A172 (cell line): ENCODE results near the gene NPHP1. TPM values are rescaled to one million over a fixed set of nuclear protein-coding genes. Genes with fewer than 3 reads are reported as not detected.
"Not testable (repeated sequence)": the region's sequence is repeated elsewhere in the genome, so short reads cannot be mapped to it uniquely, and the experiment has no call there.

Source experiments
- DNase-seq: peaks from one replicate; pipeline ENCODE4 v3.0.0-alpha.2; 2015; ENCODE audit warnings: low spot score
- total RNA-seq: library from RNA; depleted of rRNA; stranded (reverse); fragments of >200 nt; shearing (Covaris generic); gene quantifications from 2 replicates; pipeline ENCODE4 v1.2.3, GENCODE V29; 2014

Gene NPHP1
- total RNA-seq, 1 experiment from 2014 or later = 17.4 TPM

- DNase-seq = no peak
Observed at GRCh38 chr2:110126906-110127305, 77.9 kb downstream of the NPHP1 start.

GRCh38 chr2:110126086-110126773 is 78.6 kb downstream of the NPHP1 start:
- peak; percentile 42 for DNase-seq

GRCh38 chr2:110124939-110125691 is 79.7 kb downstream of the NPHP1 start:
- DNase-seq = peak; percentile 57

- no peak for DNase-seq
Observed at GRCh38 chr2:110124038-110124825, 80.6 kb downstream of the NPHP1 start.

GRCh38 chr2:110121592-110121991 is 83.2 kb downstream of the NPHP1 start:
- DNase-seq = no peak

GRCh38 chr2:110121052-110121334 is 83.8 kb downstream of the NPHP1 start:
- no peak for DNase-seq

GRCh38 chr2:110120171-110121051 is 84.4 kb downstream of the NPHP1 start:
- DNase-seq = peak; percentile 41

GRCh38 chr2:110116033-110116710 is 88.6 kb downstream of the NPHP1 start:
- peak; percentile 88 for DNase-seq

GRCh38 chr2:110115291-110116032 is 89.4 kb downstream of the NPHP1 start, which contains the start of gene MALL:
Gene MALL (minus strand): TSS chr2:110115822. CDS start chr2:110115792, 30 bp downstream.
- DNase-seq = peak; percentile 69

- peak; percentile 60 for DNase-seq
Observed at GRCh38 chr2:110114831-110115255, 90.0 kb downstream of the NPHP1 start.

- DNase-seq = peak; percentile 96
Observed at GRCh38 chr2:110113961-110114591, 90.7 kb downstream of the NPHP1 start.

- not testable (repeated sequence) for DNase-seq
Observed at GRCh38 chr2:110108291-110108690, 96.5 kb downstream of the NPHP1 start.

- DNase-seq = peak; percentile 59
Observed at GRCh38 chr2:110107092-110108079, 97.4 kb downstream of the NPHP1 start.

- peak; percentile 73 for DNase-seq
Observed at GRCh38 chr2:110106642-110107041, 98.2 kb downstream of the NPHP1 start.

GRCh38 chr2:110105608-110106467 is 99.0 kb downstream of the NPHP1 start:
- peak; percentile 99 for DNase-seq

- DNase-seq = no peak
Observed at GRCh38 chr2:110105183-110105582, 99.6 kb downstream of the NPHP1 start.

- peak; percentile 48 for DNase-seq
Observed at GRCh38 chr2:110104025-110104771, 100.6 kb downstream of the NPHP1 start.
